Amygdala (tissue), 56 donors: ENCODE data around the gene CIBAR2.
"Not testable (repeated sequence)": the region's sequence is repeated elsewhere in the genome, so short reads cannot be mapped to it uniquely, and the experiment has no call there.

ENCODE experiments used
- DNase-seq, 56 donors: peaks; one replicate each; lab custom pipeline; 2025; lab: John Stamatoyannopoulos, UW

The CIBAR2 gene

GRCh38 chr16:85129876-85130704 is 17.8 kb upstream of the CIBAR2 start:
- peak in 5 of 56 donors; percentile 9 to 24 (median 18) for DNase-seq

DNA sequence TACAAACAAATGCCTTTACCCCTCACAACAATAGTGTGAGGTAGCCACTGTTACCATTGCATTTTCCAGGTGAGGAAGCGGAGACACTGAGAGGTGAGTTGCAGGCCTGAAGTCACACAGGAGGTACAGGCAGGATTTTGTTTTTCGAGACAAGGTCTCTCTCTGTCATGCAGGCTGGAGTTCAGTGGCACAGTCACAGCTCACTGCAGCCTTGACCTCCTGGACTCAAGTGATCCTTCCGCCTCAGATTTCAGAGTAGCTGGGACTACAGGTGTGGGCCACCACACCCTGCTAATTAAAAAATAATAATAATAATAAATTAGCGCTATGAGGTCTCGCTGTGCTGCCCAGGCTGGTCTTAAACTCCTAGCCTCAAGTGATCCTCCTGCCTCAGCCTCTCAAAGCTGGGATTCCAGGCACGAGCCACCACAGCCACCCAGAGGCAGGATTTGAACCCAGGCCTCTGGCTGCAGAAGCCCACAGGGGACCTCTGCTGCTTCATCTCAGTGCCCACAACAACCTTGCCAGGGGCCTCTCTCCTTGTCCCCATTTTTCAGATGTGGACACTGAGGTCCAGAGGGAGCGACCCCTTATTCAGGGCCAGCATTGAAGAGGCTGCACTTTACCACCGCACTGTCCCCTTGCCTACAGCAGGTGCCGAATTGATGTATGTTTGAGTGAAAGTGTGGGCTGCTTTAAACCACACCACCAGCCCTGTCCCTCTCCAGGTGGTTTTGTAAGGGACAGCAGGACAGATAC is 16.0 kb upstream of the CIBAR2 start:
- no peak for DNase-seq

GRCh38 chr16:85127379-85127723 is 15.1 kb upstream of the CIBAR2 start:
- DNase-seq: no peak

- peak in 24 of 56 donors; percentile 12 to 60 (median 36) for DNase-seq
Observed at GRCh38 chr16:85126705-85127378, 14.6 kb upstream of the CIBAR2 start.

GRCh38 chr16:85126394-85126704 is 14.1 kb upstream of the CIBAR2 start:
- no peak for DNase-seq

DNA sequence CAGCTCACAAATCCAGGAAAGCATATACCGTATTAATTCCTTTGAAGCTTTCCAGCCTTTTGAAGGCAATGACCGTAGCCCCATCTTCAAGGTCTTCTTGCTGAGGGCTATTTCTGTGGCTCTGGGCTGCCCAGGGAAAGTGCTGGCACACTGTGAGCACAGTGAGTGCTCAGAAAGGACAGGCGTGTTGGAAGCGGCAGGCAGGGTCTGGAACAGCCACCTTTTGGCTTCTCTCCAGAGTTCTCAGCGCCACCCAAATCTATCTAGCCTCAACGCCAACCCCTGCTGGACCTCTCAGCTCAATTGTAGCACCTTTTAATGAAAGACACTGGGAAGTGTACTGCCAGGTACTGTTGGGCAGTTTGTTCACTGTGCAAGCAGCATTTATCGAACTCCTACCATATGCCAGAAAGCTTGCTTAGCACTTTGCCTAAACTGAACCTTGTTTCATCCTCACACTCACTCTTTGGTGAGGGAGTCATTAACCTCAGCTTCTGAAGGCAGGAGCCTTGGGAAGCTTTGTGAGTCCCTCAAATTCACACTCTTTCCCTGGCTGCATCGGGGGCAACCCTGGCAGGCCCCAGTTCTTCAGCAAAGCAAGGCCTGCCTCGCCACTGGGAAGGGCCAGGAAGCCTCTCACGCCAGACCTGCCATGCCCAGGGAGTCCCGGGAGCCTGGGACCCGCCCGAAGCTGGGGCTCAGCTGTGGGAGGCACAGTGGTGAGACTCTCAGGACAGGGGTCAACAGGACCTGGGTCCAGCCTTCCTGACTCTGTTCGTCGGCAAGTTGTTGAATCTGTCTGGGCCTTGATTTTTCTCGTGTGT is 13.5 kb upstream of the CIBAR2 start:
- DNase-seq: peak in 8 of 56 donors; percentile 8 to 41 (median 16)

DNA sequence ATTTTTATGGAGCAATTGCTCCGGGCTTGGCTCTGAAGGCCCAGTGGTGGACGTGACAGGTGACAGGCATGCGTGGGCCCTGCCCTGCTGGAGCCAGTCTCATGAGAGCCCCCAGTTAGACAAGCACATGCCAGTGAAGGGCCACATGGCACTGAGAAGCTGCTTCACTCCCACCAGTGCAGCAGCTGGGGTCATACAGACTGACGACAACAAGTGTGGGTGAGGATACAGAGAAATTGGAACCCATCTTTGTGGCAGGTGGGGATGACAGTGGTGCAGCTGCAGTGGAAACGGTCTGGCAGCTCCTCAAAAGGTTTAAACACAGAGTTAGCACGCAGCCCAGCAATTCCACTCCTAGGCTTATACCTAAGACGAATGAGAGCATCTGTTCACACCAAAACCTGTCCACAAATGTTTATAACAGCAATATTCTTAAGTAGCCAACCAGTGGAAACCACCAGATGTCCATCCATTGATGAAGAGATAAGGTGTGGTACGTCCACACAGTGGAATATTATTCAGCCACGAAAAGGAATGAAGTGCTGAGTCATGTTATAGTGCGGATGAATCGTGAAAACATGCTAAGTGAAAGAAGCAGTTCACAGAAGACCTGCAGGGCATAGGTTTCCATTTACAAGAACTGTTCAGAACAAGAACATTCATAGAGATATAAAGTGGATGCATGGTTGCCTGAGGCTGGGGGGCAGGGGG is 12.5 kb upstream of the CIBAR2 start:
- DNase-seq: no peak

DNA sequence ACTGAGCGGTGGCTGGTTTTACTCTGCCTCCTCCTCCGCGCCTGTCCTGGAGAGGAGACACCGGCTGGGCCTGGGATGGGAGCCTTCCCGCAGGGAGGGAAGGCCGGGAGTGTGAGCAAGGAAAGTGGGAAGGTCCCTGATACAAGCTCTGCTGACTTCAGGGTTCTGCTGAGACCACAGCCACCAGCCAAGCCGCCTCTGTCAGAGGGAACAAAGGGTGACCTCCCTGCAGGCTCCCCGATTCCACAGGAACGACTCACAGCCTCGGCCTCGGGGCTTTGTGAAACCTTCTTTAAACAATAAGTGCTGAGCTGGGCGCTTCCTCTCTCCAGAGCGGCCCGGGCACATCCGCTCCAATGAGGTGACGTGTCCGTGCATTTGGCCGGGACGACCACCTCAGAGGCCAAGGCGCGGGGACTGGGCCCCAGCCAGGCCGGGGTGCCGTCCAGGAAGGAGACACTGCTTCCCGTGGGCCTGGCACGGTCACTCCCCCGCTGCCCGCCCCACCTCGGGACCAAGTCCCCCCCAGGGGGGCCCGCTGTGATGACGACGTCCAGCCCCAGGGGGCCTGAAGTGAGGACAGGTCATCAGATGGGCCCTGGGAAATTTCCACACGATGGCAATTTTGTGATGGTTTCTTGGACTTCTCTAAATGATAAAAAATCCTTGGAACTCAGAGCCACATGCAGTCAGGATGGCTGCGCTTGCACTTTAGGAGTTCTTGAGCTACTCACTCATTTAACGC is 11.8 kb upstream of the CIBAR2 start:
- peak in 32 of 56 donors; percentile 7 to 75 (median 38) for DNase-seq

- DNase-seq: not testable (repeated sequence)
Observed at GRCh38 chr16:85123441-85123840, 11.2 kb upstream of the CIBAR2 start.

DNA sequence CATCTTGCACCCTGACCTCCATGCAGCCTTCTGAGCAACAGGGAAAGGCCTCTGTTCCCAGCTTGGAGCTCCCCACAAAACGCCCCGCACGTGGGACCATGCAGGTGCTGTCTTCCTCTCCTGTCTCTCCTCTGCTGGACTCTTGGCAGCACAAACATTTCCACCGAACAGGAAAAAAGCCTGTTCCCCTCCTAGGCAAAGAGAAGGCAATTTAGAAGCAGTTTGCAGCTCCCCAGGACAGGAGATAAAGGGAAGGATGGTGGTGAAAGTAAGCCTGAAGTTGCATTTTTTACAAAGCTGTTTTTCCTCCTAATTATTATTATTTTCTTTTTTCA is 7.7 kb upstream of the CIBAR2 start:
- DNase-seq: no peak

GRCh38 chr16:85117418-85117817 is 5.1 kb upstream of the CIBAR2 start:
- DNase-seq: no peak

DNA sequence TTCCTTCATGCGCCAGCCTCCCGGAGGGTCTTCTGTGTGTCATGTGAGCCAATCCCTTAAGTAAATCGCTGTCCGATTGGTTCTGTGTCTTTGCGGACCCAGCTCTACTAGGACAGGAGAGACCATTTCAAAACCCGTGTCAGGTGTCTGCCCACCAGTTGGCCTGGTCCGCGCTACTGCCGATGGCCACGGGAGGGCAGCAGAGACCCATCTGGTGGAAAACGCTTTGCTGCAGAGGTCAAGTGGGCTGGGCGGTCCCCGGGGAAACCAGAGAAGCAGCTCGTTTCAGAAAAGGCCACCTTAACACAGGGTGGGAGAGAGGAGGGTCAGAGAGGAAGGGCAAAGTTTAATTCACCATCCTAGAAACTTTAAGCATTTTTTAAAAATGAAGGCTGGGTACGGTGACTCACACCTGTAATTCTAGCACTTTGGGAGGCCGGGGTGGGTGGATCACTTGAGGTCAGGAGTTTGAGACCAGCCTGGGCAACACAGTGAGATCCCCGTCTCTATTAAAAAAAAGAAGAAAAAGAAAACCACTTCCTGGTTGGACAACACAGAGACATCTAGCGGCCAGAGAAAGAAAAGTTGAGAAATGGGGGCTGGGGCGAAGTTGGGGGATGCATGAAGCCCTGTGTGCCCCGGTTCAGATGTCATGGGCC is 2.8 kb upstream of the CIBAR2 start:
- DNase-seq: peak in 52 of 56 donors; percentile 6 to 87 (median 59)

DNA sequence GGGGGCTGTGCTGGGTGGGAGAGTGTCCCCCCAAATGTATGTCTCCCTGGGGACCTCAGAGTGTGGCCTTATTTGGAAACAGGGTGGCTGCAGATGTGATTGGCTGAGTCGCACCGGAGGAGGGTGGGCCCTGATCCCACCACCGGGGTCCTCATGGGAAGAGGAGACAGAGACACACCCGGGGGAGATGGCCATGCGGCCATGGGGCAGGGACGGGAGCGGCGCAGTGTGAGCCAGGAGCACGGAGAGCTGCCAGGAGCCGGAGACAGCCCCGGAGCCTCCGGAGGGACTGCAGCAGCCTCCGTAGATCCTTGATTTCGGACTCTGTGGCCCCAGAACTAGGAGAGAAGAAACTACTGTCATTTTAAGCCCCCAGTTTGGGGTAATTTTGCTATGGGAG is 1.6 kb upstream of the CIBAR2 start:
- no peak for DNase-seq

- DNase-seq: no peak
Observed at GRCh38 chr16:85113168-85113733, 979 bp upstream of the CIBAR2 start.

GRCh38 chr16:85111184-85111583 is 1.1 kb downstream of the CIBAR2 start:
- DNase-seq: no peak

DNA sequence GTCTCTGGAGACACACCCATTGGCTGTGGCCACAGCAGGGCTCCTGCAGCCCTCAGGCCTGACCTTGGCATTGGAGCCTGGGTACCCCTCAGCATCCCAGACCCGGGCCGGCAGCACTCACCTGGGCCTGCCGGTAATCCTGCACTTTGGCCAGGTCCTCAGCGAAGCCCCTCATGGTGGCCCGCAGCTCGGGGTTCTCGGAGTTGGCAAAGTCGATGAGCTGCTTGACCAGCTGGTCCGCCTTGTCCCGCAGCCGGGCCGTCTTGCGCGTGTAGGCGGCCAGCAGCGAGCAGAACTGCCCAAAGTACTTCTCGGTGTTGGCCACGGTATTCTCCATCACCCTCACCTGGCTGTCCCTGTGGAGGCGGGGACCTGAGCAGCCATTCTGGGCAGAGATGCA is 2.2 kb downstream of the CIBAR2 start:
- DNase-seq: no peak

DNA sequence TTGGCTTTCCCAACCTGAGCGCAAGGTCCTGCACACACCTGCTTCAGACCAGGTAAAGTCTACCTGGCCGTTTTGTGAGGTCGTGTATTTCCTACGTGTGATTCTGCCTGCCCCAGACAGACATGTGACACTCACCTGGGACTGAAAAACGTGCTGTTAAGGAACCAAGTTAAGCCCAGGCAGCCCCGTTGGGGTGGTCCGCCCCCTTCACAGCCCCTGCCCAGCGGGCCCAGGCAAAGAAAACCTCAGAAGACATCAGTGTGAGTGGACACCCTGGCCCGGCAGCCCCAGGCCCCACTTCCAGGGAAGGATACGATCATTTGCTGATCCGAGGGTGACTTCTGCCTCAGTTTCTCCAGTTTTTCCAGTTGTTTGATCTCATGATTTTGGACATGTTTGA is 4.7 kb downstream of the CIBAR2 start:
- no peak for DNase-seq

GRCh38 chr16:85107083-85107482 is 5.2 kb downstream of the CIBAR2 start:
- no peak for DNase-seq
